ENCODE measurements around the gene LIPF. TPM values are rescaled to one million over a fixed set of nuclear protein-coding genes. Genes with fewer than 3 reads are reported as not detected.

The LIPF gene
- total and polyA plus RNA-seq, 5 donors: 0.57 TPM; not detected in 4

DNA sequence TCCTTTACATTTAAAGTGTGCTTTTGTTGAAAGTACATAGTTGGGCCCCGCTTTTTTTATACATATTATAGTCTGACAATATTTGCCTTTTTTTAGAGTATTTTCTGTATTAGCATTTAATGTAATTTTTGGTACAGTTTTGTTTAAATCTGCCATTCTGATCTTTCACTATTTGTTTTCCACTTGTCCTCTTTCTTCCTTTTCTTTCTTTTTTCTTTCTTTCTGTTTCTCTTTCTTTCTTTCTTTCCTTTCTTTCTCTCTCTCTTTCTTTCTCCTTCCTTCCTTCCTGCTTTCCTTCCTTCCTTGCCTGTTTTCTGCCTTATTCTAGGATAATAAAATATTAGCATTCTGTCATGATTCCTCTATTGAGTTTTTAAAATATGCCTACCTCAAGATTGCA is 51.3 kb downstream of the LIPF start:
- H3K4me3 ChIP-seq (ENCODE audit: low read length): no peak overlapping the region

DNA sequence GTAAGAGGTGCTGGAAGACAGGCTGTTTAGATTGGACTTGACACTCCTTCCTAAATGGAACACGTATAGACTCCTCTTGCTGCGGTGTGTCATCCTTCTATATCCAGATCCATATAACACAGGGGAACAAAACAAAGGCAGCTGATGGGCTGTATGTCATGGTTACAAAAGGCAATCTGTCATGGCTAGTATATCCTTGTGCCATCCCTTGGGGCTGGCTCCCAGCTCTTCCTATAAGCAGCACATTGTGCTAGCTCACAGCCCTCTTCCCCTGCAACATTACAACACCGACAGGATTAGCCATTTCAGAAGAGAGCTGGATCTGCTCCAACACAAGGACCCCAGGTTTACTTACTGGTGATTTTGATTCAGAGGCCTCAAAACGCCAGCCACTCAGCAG is 57.1 kb downstream of the LIPF start:
- no peak overlapping the region for H3K4me3 ChIP-seq (ENCODE audit: low read length)
- DNase-seq (no peak), ATAC-seq (no peak)
- no peak overlapping the region for H3K27ac ChIP-seq (ENCODE audit: low read length)
- intact Hi-C loops (cut with DNase I): no loop called here
- no peaks in the 10 kb centered on the region for H3K9me3 ChIP-seq (ENCODE audit: control insufficient read depth, low read length)
- no peaks in the 10 kb centered on the region for H3K27me3 ChIP-seq (ENCODE audit: control insufficient read depth, insufficient read depth)
- H3K4me1 ChIP-seq (ENCODE audit: control insufficient read depth, insufficient read depth, low read length): no peaks in the 10 kb centered on the region
- 80% methylated on average over 4 of the region's 4 CpGs for WGBS

More for the DNA sequence above, 51.3 kb downstream of the LIPF start:
- no peaks in the 10 kb centered on the region for H3K27me3 ChIP-seq (ENCODE audit: control insufficient read depth, insufficient read depth)
- DNase-seq (no peak), ATAC-seq (no peak)
- WGBS: 96% methylated on average over 1 of the region's 1 CpG
- H3K9me3 ChIP-seq (ENCODE audit: control insufficient read depth, low read length): no peaks in the 10 kb centered on the region
- intact Hi-C loops (cut with DNase I): no loop called here
- H3K27ac ChIP-seq (ENCODE audit: low read length): no peak overlapping the region
- H3K4me1 ChIP-seq (ENCODE audit: control insufficient read depth, insufficient read depth, low read length): no peaks in the 10 kb centered on the region

DNA sequence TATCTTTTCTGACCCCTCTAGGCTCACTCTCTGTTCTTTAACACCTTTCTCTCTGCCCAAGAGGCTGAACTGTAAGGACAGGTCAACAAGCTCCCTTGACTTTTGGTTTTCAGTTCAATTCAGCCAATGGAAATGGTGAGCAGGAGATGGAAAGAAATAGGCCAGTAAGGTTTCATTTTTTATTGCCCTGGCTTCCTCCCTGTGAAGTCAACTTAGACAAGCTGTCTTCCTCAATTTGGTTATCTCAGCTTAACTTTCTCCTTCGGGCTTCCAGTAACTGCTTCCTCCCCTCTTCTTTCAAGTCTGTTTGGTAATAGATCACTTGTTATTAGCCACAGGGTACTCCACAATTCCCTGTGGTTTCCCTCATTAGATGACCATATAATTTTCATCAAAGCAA is 61.6 kb downstream of the LIPF start:
- H3K27me3 ChIP-seq (ENCODE audit: control insufficient read depth, insufficient read depth): no peaks in the 10 kb centered on the region
- no peaks in the 10 kb centered on the region for H3K4me1 ChIP-seq (ENCODE audit: control insufficient read depth, insufficient read depth, low read length)
- no peak overlapping the region for H3K4me3 ChIP-seq (ENCODE audit: low read length)
- intact Hi-C loops (cut with DNase I): no loop called here
- ATAC-seq (no peak), DNase-seq (no peak)
- 21% methylated on average over 1 of the region's 1 CpG for WGBS
- no peak overlapping the region for H3K27ac ChIP-seq (ENCODE audit: low read length)
- H3K9me3 ChIP-seq (ENCODE audit: control insufficient read depth, low read length): no peaks in the 10 kb centered on the region

DNA sequence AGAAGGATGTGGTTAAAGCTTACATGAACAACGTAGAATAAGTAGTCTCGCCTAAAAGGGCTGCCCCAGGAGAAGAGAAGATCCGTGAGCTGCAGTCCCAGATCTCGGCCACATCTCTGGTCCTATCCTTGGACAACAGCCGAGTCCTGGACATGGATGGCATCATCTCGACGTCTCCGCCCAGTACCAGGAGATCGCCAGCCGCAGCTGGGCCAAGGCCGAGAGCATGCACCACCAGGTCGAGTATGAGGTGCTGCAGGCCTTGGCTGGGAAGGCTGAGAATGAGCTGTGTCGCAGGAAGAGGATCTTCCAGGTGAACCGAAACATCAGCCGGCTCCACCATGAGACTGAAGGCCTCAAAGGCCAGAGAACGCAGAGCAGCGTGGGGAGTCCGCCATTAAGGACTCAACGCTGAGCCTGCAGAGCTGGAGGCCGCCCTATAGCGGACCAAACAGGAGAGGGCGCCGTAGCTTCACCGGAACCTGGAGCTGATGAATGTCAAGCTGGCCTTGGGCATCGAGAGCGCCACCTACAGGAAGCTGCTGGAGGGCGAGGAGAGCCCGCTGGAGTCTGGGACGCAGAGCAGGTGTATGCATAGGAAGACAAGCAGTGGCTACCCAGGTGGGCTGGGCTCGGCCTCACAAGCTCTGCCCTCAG is 64.0 kb downstream of the LIPF start:
- intact Hi-C loops (cut with DNase I): no loop called here
- peak in 2 of 3 donors; percentile 48 to 57 for DNase-seq

More for the DNA sequence above, 64.0 kb downstream of the LIPF start:
- Histone ChIP-seq H3K27ac (ENCODE audit: low read length) (no peak overlapping the region), H3K9me3 (ENCODE audit: control insufficient read depth, low read length) (no peaks in the 10 kb centered on the region), H3K4me1 (ENCODE audit: control insufficient read depth, insufficient read depth, low read length) (no peaks in the 10 kb centered on the region), H3K27me3 (ENCODE audit: control insufficient read depth, insufficient read depth) (no peaks in the 10 kb centered on the region), H3K4me3 (ENCODE audit: low read length) (no peak overlapping the region)
- WGBS: 68% methylated on average over 30 of the region's 30 CpGs
- ATAC-seq: no peak

Other genes starting within 250 kb of the LIPF start
- gene RNLS, start 81.1 kb upstream of the LIPF start, total RNA-seq: 10 to 100 TPM; 16.2 to 20.8 (median 17.4) TPM
- gene RNLS, start 81.1 kb upstream of the LIPF start, polyA plus RNA-seq: 11.1 TPM
- gene LIPJ, start 77.7 kb upstream of the LIPF start, total RNA-seq: under 1 TPM in 3 of 4 donors, not detected in 1; 0.06 to 0.14 (median 0.11) TPM
- 0.02 TPM for gene LIPJ, start 77.7 kb upstream of the LIPF start, polyA plus RNA-seq
- not detected for gene LIPK, start 41.8 kb downstream of the LIPF start, total RNA-seq
- not detected for gene LIPK, start 41.8 kb downstream of the LIPF start, polyA plus RNA-seq
- gene LIPN, start 95.6 kb downstream of the LIPF start, total RNA-seq: under 1 TPM in 1 of 4 donors, not detected in 3; 0.26 TPM
- not detected for gene LIPN, start 95.6 kb downstream of the LIPF start, polyA plus RNA-seq
- gene LIPM, start 138.3 kb downstream of the LIPF start, total RNA-seq: not detected
- not detected for gene LIPM, start 138.3 kb downstream of the LIPF start, polyA plus RNA-seq
- gene ANKRD22, start 187.4 kb downstream of the LIPF start, total RNA-seq: under 1 TPM in 1 of 4 donors, not detected in 3; 0.15 TPM
- not detected for gene ANKRD22, start 187.4 kb downstream of the LIPF start, polyA plus RNA-seq
- gene STAMBPL1, start 215.8 kb downstream of the LIPF start, total RNA-seq: 10 to 100 TPM in 3 of 4 donors, 1 to 10 TPM in 1; 9.4 to 13.0 (median 10.4) TPM
- gene STAMBPL1, start 215.8 kb downstream of the LIPF start, polyA plus RNA-seq: 4.4 TPM

Data from right cardiac atrium (tissue), 5 donors.